ENCODE measurements around the gene ZFYVE21. TPM values are rescaled to one million over a fixed set of nuclear protein-coding genes. Genes with fewer than 3 reads are reported as not detected.

ZFYVE21 gene
- polyA plus RNA-seq, 5 donors = 54.1 to 69.0 (median 65.9) TPM

GRCh38 chr14:103735815-103736545 lies 20.4 kb downstream of the ZFYVE21 start:
- no peak for DNase-seq

GRCh38 chr14:103736546-103737431 lies 21.2 kb downstream of the ZFYVE21 start:
- no peak for DNase-seq

DNA sequence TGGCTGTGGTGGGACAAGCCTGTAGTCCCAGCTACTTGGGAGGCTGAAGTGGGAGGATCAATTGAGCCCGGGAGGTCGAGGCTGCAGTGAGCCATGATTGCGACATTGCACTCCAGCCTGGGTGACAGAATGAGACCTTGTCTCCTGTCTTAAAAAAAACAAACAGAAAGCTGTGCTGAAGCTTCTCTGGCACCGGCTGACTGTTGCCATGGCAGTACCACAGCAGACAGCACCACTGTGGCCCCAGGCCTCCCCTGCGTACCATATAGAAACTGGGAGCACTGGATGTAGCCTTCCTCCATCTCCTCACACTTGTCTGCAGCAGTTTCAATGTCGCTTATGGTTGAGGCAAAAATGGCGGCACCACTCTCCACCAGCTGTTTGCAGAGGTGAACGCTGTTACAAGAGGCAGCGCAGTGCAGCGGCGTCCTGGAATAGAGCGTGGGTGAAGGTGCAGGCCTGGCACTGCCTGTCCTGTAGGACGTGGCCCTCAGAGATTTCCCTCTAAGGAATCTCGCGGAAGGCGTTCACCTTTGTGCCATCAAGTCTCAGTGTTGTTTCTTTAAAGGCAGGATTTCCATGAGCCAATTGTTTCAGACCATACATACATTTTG lies 21.9 kb downstream of the ZFYVE21 start:
- DNase-seq = no peak

- DNase-seq = no peak
Observed at GRCh38 chr14:103738166-103738565, 22.6 kb downstream of the ZFYVE21 start.

DNA sequence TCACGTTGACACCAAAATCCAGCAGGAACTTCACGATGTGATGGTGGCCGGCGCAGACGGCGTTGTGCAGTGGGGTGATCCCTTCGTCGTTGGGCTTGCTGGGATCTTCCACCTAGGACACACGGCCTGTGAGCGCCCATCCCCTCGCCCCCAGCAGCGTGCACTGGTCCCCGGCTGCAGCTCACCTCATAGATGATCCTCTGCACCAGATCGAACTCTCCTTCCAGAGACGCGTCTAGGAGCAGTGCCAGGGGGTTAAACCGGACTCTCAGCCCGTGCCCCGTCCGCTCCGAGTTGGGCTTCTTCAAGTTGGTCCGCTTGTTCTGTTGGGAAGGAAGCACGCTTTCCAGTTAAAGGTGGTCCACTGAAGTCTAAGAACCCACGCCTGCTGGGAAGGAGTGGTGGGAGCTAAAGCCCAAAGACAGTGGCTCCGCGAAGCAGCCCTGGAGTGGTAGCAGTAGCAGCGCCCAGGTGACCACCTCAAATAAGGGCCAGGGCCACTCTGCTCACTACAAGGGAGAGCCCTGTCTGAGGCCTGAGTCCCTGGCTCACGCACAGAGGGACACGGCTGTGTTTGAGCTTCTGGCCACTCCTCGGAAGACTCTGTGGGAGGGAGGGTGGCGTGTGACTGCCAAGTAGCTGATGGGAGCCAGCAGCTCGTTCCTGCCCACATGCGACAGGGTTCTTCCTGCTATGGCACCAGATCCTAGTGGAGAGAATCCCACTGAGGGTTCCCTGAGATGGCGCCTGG lies 23.3 kb downstream of the ZFYVE21 start:
- no peak for DNase-seq

DNA sequence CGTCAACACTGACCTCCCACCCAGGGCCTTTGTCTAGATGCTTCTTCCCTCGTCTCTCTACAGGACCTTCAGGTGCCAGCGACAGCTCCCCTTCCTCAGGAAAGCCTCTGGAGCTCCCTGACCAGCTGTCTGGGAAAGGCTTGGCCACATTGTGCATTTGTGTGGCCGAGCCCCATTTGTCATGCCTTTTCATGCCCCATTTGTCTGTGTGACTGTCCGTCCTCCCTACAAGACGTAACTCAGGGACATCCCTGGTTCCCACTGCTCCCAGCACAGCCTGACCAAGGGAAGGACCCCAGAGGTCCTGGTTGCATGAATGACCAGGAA lies 23.8 kb downstream of the ZFYVE21 start:
- DNase-seq = no peak

DNA sequence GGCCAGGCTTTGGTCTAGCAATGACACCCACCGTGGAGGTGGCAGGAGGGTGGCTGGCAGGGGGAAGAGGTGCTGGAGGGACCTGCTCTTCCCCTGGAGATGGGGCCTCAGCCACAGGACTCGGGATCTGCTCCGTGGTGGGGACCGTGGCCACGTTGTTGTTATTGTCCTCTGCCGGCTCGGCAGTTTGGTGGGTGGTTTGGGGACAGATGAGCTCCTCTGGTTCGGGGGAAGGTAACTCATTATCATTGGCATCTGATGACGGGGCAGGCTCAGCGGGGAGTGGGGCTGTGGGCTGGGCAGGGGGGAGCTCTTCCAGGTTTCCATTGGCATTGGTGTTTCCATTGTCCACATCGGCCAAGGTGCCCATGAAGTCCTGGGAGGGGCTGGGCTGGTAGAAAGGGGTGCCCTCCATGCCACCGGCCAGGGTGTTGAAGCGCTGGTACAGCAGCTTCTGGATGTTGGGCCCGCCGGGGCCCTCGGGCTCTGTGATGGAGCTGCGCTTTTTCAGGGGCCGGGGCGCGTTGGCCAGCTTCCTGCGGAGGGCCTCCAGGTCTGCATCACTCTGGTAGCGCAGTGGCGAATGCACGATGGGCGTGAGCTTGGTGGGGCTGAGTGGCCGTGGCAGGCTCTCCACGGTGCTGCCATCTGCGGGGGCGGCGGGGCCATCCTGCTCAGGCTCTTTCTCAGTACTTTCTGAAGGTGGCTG lies 24.3 kb downstream of the ZFYVE21 start:
- no peak for DNase-seq

- DNase-seq = no peak
Observed at GRCh38 chr14:103740991-103741689, 25.5 kb downstream of the ZFYVE21 start.

GRCh38 chr14:103741876-103742275 lies 26.3 kb downstream of the ZFYVE21 start:
- DNase-seq = no peak

DNA sequence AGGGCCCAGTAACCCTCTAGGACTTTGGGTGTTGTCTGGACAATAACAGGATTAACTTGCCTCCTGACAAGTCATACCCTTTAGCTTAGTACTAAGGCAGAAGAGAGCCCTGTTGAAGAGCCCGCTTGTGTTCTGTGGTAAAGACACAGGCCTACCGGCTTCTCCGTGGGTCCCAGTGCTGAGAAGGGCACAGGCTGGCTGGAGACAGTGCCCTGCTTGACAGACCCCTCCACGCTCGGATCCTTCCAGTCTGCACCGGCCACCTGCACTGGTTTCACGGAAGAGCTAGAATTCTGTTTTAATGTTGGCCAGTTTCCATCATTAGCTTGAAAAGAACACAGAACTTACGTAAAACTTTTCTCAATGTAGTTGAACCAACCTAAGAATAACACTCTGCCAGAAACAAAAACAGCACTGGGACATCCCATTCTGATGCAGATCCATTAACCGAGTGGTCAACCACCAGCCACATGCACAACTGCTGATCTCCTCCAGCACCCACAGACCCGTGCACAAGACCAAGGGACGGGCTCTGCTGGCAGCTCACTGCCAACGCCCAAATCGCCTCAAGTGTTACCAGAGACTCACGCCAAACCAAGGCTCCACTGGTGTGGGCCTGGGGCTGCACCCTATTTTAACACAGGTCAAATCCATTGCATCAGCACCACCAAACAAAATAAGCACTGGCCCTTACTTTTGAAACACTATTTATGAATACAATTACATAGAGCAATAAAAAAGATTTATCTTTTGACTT lies 27.1 kb downstream of the ZFYVE21 start:
- DNase-seq = no peak

DNA sequence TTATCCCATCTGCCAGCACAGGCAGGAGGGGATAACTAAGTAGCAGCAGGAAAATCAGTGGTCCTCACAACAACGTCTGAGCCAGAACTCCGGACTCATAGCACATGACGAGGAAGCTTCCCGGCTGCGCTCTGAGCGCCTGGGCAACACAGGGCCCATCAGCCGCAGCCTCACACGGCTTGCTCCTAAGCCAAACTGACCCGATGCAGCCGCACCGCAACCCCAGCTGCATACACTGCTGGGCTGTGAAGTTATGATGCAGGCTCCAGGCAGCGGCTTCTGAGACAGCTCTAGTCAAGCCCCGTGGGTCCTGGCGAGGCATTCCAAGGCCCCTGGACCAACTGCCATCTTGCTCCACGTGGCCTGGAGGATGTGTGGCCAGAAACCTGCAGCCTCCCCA lies 28.1 kb downstream of the ZFYVE21 start:
- no peak for DNase-seq

GRCh38 chr14:103744621-103745395 lies 29.2 kb downstream of the ZFYVE21 start:
- DNase-seq = no peak

DNA sequence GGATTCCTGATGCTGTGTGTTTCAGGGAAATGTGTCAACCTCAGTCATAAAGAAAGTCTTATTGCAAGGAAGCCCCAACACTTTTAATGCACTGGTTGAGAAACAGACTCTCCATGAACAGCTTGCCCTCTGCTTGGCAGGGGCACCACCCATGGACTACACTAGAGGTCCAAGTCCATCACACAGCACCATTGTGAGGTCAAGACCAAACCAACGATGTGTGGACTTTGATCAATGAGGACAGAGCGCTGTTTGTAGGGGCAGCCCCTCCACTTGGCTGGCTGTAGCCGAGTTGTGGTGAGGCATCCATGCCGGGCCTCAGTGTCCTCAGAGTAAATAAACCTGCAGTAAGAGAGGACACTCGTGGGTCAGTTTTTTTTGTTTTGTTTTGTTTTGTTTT lies 29.8 kb downstream of the ZFYVE21 start:
- no peak for DNase-seq

DNA sequence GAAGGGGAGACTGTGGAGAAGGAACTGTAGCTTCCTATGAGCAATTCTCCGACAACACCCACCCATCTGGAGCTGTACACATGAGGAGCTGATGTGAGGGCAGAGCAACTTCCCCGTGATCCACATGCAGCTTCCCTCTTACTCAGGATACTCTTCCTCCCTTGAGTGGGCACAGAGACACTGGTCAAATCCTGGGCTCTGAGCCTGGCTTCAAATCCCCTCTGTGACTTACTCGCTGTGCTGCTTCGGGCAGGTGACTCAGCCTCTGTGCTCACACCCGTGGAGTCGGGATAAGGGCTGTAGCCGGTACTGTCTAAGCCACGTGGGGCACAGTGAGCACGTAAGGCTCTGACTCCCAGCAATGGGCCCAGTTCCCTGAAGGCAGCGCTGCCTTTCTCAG lies 31.1 kb downstream of the ZFYVE21 start:
- DNase-seq = no peak

DNA sequence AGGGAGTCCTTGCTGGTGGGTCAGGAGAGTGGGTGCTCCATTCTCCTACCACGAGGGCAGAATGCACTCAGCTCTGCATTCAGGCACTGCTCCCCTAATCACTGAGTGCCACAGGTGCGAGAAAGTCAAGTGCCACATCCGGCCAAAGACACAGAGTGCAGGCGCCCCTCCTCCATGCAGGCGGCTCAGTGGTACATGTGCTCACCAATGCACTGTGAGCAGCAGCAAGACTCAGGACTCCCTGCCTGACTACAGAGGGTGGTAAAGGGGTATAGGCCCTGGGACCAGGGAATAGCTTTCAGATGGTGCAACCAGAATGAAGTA lies 32.9 kb downstream of the ZFYVE21 start:
- DNase-seq = no peak

DNA sequence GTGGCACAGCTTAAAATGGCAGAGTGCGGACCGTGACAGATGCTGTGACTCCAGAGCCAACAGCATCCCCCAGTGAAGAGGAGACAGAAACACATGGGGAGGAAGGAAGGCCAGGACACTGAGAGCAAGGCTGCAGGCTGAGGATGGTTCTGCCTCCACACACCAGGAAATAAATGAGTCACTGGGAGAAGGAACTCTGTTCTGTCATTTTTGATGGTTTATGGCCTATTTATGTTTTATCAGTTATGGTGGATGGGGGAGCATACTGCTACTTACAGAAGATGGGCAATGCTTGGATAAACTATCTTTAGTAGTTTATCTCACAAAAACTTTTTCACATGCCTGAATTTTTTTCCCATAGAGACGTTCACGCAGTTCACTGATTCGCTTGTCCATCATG lies 33.8 kb downstream of the ZFYVE21 start:
- no peak for DNase-seq

- no peak for DNase-seq
Observed at GRCh38 chr14:103749860-103750259, 34.2 kb downstream of the ZFYVE21 start.

DNA sequence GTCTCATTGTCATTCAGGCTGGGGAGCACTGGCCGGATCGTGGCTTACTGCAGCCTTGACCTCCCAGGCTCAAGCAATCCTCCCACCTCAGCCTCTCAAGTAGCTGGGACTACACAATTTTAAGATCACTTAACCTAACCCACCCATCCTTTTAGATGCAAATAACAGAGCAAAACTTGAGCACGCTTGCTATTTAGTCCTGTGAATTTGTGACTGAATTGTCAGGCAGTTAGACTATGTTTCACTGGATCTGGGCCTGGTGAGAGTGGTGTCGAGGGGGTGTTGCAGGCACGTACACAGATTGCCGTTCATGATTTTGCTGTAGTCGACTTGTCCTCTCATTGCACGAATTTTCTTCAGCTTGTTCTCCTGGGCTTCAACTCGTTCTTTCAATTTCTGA lies 38.2 kb downstream of the ZFYVE21 start:
- no peak for DNase-seq

GRCh38 chr14:103755060-103755459 lies 39.5 kb downstream of the ZFYVE21 start:
- no peak for DNase-seq

Measured in right lung (tissue), 5 donors.